Activated naive CD4-positive, alpha-beta T cell treated with anti-CD3 and anti-CD28 coated beads, Interleukin-2, amount 50 U/mL, for 24 hours (primary cell): ENCODE results near the gene NFS1.
A peak's percentile ranks its signal among the peaks of the same experiment; 100 is the strongest.
"Not testable (repeated sequence)": the region's sequence is repeated elsewhere in the genome, so short reads cannot be mapped to it uniquely, and the experiment has no call there.

Experiments
- H3K27ac Mint-ChIP-seq: one replicate; pipeline ENCODE4 v1.8.0; 2021; ENCODE audit warnings: mild to moderate bottlenecking, mixed read lengths
- H3K27me3 Mint-ChIP-seq: one replicate; pipeline ENCODE4 v1.8.0; 2021; ENCODE audit warnings: mixed read lengths
- H3K36me3 Mint-ChIP-seq: one replicate; pipeline ENCODE4 v1.8.0; 2021; ENCODE audit warnings: mixed read lengths
- H3K4me1 Mint-ChIP-seq: one replicate; pipeline ENCODE4 v1.8.0; 2021; ENCODE audit warnings: mixed read lengths
- H3K4me3 Mint-ChIP-seq: one replicate; pipeline ENCODE4 v1.8.0; 2021; ENCODE audit warnings: mild to moderate bottlenecking, mixed read lengths
- H3K9me3 Mint-ChIP-seq: one replicate; pipeline ENCODE4 v1.8.0; 2021; ENCODE audit warnings: mixed read lengths

The NFS1 gene

GRCh38 chr20:35702824-35703695 is 3.9 kb upstream of the NFS1 start:
- Mint-ChIP-seq H3K27me3 (no peaks in the 10 kb centered on the region), H3K4me3 (no peak overlapping the region), H3K4me1 (peaks cover 42% of the 10 kb centered on the region), H3K9me3 (no peaks in the 10 kb centered on the region), H3K27ac (peak overlapping the region; percentile 79), H3K36me3 (peaks cover 13% of the 10 kb centered on the region)

GRCh38 chr20:35702051-35702823 is 3.1 kb upstream of the NFS1 start:
- Mint-ChIP-seq H3K4me3 (peak overlapping the region; percentile 15), H3K9me3 (no peaks in the 10 kb centered on the region), H3K4me1 (peaks cover 50% of the 10 kb centered on the region), H3K27ac (peak overlapping the region; percentile 55), H3K27me3 (no peaks in the 10 kb centered on the region), H3K36me3 (peaks cover 13% of the 10 kb centered on the region)

- peaks cover 13% of the 10 kb centered on the region for H3K36me3 Mint-ChIP-seq
- H3K4me3 Mint-ChIP-seq = peak overlapping the region; percentile 97
- H3K27ac Mint-ChIP-seq = peak overlapping the region; percentile 92
- H3K9me3 Mint-ChIP-seq = no peaks in the 10 kb centered on the region
- H3K27me3 Mint-ChIP-seq = no peaks in the 10 kb centered on the region
- peaks cover 54% of the 10 kb centered on the region for H3K4me1 Mint-ChIP-seq
Measured at GRCh38 chr20:35700625-35701148, 1.5 kb upstream of the NFS1 start.

- Mint-ChIP-seq H3K9me3 (no peaks in the 10 kb centered on the region), H3K36me3 (peaks cover 15% of the 10 kb centered on the region), H3K4me1 (peaks cover 59% of the 10 kb centered on the region), H3K4me3 (peak overlapping the region; percentile 97), H3K27ac (peak overlapping the region; percentile 92), H3K27me3 (no peaks in the 10 kb centered on the region)
Measured at GRCh38 chr20:35699957-35700624, 939 bp upstream of the NFS1 start.

- H3K27ac Mint-ChIP-seq = peak overlapping the region; percentile 96
- peaks cover 46% of the 10 kb centered on the region for H3K4me1 Mint-ChIP-seq
- peak overlapping the region; percentile 97 for H3K4me3 Mint-ChIP-seq
- H3K36me3 Mint-ChIP-seq = peaks cover 10% of the 10 kb centered on the region
- H3K9me3 Mint-ChIP-seq = no peaks in the 10 kb centered on the region
- no peaks in the 10 kb centered on the region for H3K27me3 Mint-ChIP-seq
Measured at GRCh38 chr20:35698298-35699126, 640 bp downstream of the NFS1 start.

- Mint-ChIP-seq H3K4me3 (peak overlapping the region; percentile 97), H3K9me3 (no peaks in the 10 kb centered on the region), H3K4me1 (peaks cover 44% of the 10 kb centered on the region), H3K27me3 (no peaks in the 10 kb centered on the region), H3K27ac (peak overlapping the region; percentile 96), H3K36me3 (peaks cover 9% of the 10 kb centered on the region)
Measured at GRCh38 chr20:35697696-35698297, 1.4 kb downstream of the NFS1 start.

GRCh38 chr20:35695978-35696377 is 3.2 kb downstream of the NFS1 start:
- Mint-ChIP-seq H3K4me3 (peak overlapping the region; percentile 30), H3K4me1 (peaks cover 34% of the 10 kb centered on the region), H3K9me3 (no peaks in the 10 kb centered on the region), H3K27ac (peak overlapping the region; percentile 59), H3K27me3 (no peaks in the 10 kb centered on the region), H3K36me3 (peaks cover 7% of the 10 kb centered on the region)

- Mint-ChIP-seq H3K9me3 (no peaks in the 10 kb centered on the region), H3K4me3 (no peak overlapping the region), H3K36me3 (peaks cover 7% of the 10 kb centered on the region), H3K27ac (no peak overlapping the region), H3K4me1 (peaks cover 28% of the 10 kb centered on the region), H3K27me3 (no peaks in the 10 kb centered on the region)
Measured at GRCh38 chr20:35695245-35695749, 3.9 kb downstream of the NFS1 start.

- H3K9me3 Mint-ChIP-seq = no peaks in the 10 kb centered on the region
- no peaks in the 10 kb centered on the region for H3K27me3 Mint-ChIP-seq
- H3K4me3 Mint-ChIP-seq = no peak overlapping the region
Measured at GRCh38 chr20:35690265-35690664, 8.9 kb downstream of the NFS1 start.

GRCh38 chr20:35686872-35687271 is 12.3 kb downstream of the NFS1 start:
- H3K36me3 Mint-ChIP-seq = peaks cover 13% of the 10 kb centered on the region
- H3K27me3 Mint-ChIP-seq, H3K4me3 Mint-ChIP-seq, H3K27ac Mint-ChIP-seq, H3K9me3 Mint-ChIP-seq, H3K4me1 Mint-ChIP-seq: not testable (repeated sequence)

More at GRCh38 chr20:35690265-35690664, 8.9 kb downstream of the NFS1 start:
- peaks cover 1% of the 10 kb centered on the region for H3K4me1 Mint-ChIP-seq
- H3K36me3 Mint-ChIP-seq = peaks cover 15% of the 10 kb centered on the region
- no peak overlapping the region for H3K27ac Mint-ChIP-seq

- H3K4me1 Mint-ChIP-seq, H3K4me3 Mint-ChIP-seq, H3K27ac Mint-ChIP-seq, H3K9me3 Mint-ChIP-seq, H3K27me3 Mint-ChIP-seq: not testable (repeated sequence)
- peaks cover 15% of the 10 kb centered on the region for H3K36me3 Mint-ChIP-seq
Measured at GRCh38 chr20:35685368-35685767, 13.8 kb downstream of the NFS1 start.

- H3K4me3 Mint-ChIP-seq = no peak overlapping the region
- no peaks in the 10 kb centered on the region for H3K4me1 Mint-ChIP-seq
- no peaks in the 10 kb centered on the region for H3K9me3 Mint-ChIP-seq
- H3K27ac Mint-ChIP-seq = no peak overlapping the region
- H3K36me3 Mint-ChIP-seq = peaks cover 5% of the 10 kb centered on the region
- no peaks in the 10 kb centered on the region for H3K27me3 Mint-ChIP-seq
Measured at GRCh38 chr20:35681960-35682359, 17.2 kb downstream of the NFS1 start.

- H3K27ac Mint-ChIP-seq = no peak overlapping the region
- H3K9me3 Mint-ChIP-seq = no peaks in the 10 kb centered on the region
- H3K4me1 Mint-ChIP-seq = no peaks in the 10 kb centered on the region
- no peaks in the 10 kb centered on the region for H3K27me3 Mint-ChIP-seq
- H3K36me3 Mint-ChIP-seq = peaks cover 4% of the 10 kb centered on the region
- no peak overlapping the region for H3K4me3 Mint-ChIP-seq
Measured at GRCh38 chr20:35680452-35681183, 18.5 kb downstream of the NFS1 start.

- Mint-ChIP-seq H3K27me3 (no peaks in the 10 kb centered on the region), H3K4me1 (no peaks in the 10 kb centered on the region), H3K9me3 (no peaks in the 10 kb centered on the region), H3K27ac (no peak overlapping the region), H3K4me3 (no peak overlapping the region), H3K36me3 (peaks cover 12% of the 10 kb centered on the region)
Measured at GRCh38 chr20:35674921-35675320, 24.2 kb downstream of the NFS1 start.
